K562 (cell line): ENCODE measurements around the gene TMEM108. TPM values are rescaled to one million over a fixed set of nuclear protein-coding genes. Genes with fewer than 3 reads are reported as not detected.

Experiments
- ATAC-seq: fragments of 200-7000 bp; cut with Tn5 transposase; 3 replicates; pipeline ENCODE4 v1.9.1; 2020; ENCODE audit warnings: moderate library complexity
- BruUV-seq: library from RNA; stranded (reverse); fragments of 400-500 nt; replicated peaks from 2 replicates; lab custom pipeline; 2021; lab: Mats Ljungman, UMichigan
- CTCF ChIA-PET: fragments of 300-600 bp; formaldehyde crosslinking; extraction: SDS; loops from one replicate; lab custom pipeline; 2021; ENCODE audit warnings: low intra/inter-chr PET ratio; lab: Yijun Ruan, JAX
- POLR2A ChIA-PET: fragments of 300-600, 350-650 bp; sonication (Branson Sonifier 250); formaldehyde crosslinking; extraction: SDS; loops from one replicate; lab custom pipeline; 2021; ENCODE audit warnings: antibody characterized with exemption, inconsistent platforms; lab: Yijun Ruan, JAX
- DNase-seq, 4 experiments: peaks; one replicate each; pipeline versions ENCODE4 v3.0.0 to v3.0.0-alpha.2; 2011 to 2018; ENCODE audit warnings: low spot score in 3 of 4, mixed read lengths in 3 of 4; ENCODE audit errors: extremely low read depth in 1 of 4
- FAIRE-seq: peaks from 2 replicates; lab custom pipeline; 2011; peaks lifted over from hg19 to GRCh38; lab: Jason Lieb, UNC
- H2AFZ ChIP-seq: 2 replicates; pipeline ENCODE4 v1.6.0; 2011; ENCODE audit warnings: low read depth, low read length, control low read depth, inconsistent platforms
- H3K27ac ChIP-seq: fragments of 200-600 bp; 3 replicates; pipeline ENCODE4 v1.8.0; 2011; ENCODE audit warnings: low read depth, mild to moderate bottlenecking, control low read depth, inconsistent platforms, low read length, moderate library complexity, mixed read lengths; ENCODE audit errors: extremely low read depth
- H3K27me3 ChIP-seq, 2 experiments: fragments of 300-600 bp in 1 of 2; 2 replicates in 1 of 2; 3 replicates in 1 of 2; pipeline versions ENCODE4 v1.6.0 to v1.8.0; 2011; ENCODE audit warnings: inconsistent platforms in 2 of 2, low read length in 2 of 2, mild to moderate bottlenecking in 1 of 2, mixed read lengths in 1 of 2, moderate library complexity in 1 of 2; ENCODE audit not compliant: control insufficient read depth in 2 of 2, insufficient read depth in 2 of 2
- H3K36me3 ChIP-seq: fragments of 300-600 bp; 3 replicates; pipeline ENCODE4 v1.8.0; 2011; ENCODE audit warnings: mild to moderate bottlenecking, low read length, inconsistent platforms; ENCODE audit not compliant: control insufficient read depth, insufficient read depth
- H3K4me1 ChIP-seq, 2 experiments: fragments of 200-600 bp in 1 of 2; replicated peaks in 1 of 2; 2 replicates in 1 of 2; 3 replicates in 1 of 2; pipeline versions ENCODE4 v1.5.1 to v1.8.0; 2011; ENCODE audit warnings: inconsistent platforms in 2 of 2, low read length in 2 of 2, mild to moderate bottlenecking in 1 of 2, mixed read lengths in 1 of 2, moderate library complexity in 1 of 2; ENCODE audit not compliant: control insufficient read depth in 2 of 2, insufficient read depth in 2 of 2
- H3K4me2 ChIP-seq: 2 replicates; pipeline ENCODE4 v1.6.1; 2011; ENCODE audit warnings: low read length, control low read depth, inconsistent platforms, mixed read lengths; ENCODE audit not compliant: insufficient read depth
- H3K4me3 ChIP-seq: fragments of 200-600 bp; sonication (generic), shearing (Covaris generic); 2 replicates; pipeline ENCODE4 v1.5.1; 2016; ENCODE audit warnings: control low read depth, inconsistent platforms
- H3K79me2 ChIP-seq: fragments of 200-600 bp; 3 replicates; pipeline ENCODE4 v1.8.0; 2011; ENCODE audit warnings: low read length, inconsistent platforms; ENCODE audit not compliant: control insufficient read depth, insufficient read depth
- H3K9ac ChIP-seq, 2 experiments: 2 replicates each; pipeline versions ENCODE4 v1.6.0 to v1.6.1; 2011; ENCODE audit warnings: low read depth in 2 of 2, low read length in 2 of 2, control low read depth in 1 of 2, inconsistent platforms in 1 of 2, mild to moderate bottlenecking in 1 of 2, mixed read lengths in 1 of 2; ENCODE audit not compliant: insufficient read depth in 1 of 2
- H3K9me1 ChIP-seq: one replicate; pipeline ENCODE4 v1.6.0; 2011; ENCODE audit warnings: inconsistent platforms, mild to moderate bottlenecking, low read length, moderate library complexity; ENCODE audit not compliant: control insufficient read depth, insufficient read depth
- H3K9me3 ChIP-seq: replicated peaks from 2 replicates; pipeline ENCODE4 v1.5.1; 2011; ENCODE audit warnings: low read depth, low read length, inconsistent platforms; ENCODE audit not compliant: control insufficient read depth, insufficient read depth
- H4K20me1 ChIP-seq: replicated peaks from 2 replicates; pipeline ENCODE4 v1.6.1; 2011; ENCODE audit warnings: low read length, inconsistent platforms, mixed read lengths; ENCODE audit not compliant: control insufficient read depth, insufficient read depth
- BRCA1 ChIP-seq, 2 experiments: fragments of 450-650 bp in 1 of 2; sonication (generic) in 1 of 2; formaldehyde crosslinking in 1 of 2; IDR thresholded peaks; 2 replicates each; pipeline versions ENCODE4 v1.5.0 to v1.6.1; 2017 to 2020; ENCODE audit warnings: mild to moderate bottlenecking in 1 of 2, missing genetic modification reagents in 1 of 2
- C11orf30 ChIP-seq: fragments of 450-650 bp; IDR thresholded peaks from 2 replicates; pipeline ENCODE4 v1.6.1; 2016; ENCODE audit warnings: low read depth, mild to moderate bottlenecking
- MAFF ChIP-seq: IDR thresholded peaks from 2 replicates; pipeline ENCODE4 v1.6.1; 2012; ENCODE audit warnings: low read length, improper control_type of control experiment
- MAFG ChIP-seq: fragments of 450-650 bp; conservative IDR thresholded peaks from 2 replicates; pipeline ENCODE4 v1.6.1; 2016; ENCODE audit warnings: missing genetic modification characterization, missing compliant biosample characterization
- MAFK ChIP-seq: IDR thresholded peaks from 2 replicates; pipeline ENCODE4 v1.6.1; 2011; ENCODE audit warnings: low read length, improper control_type of control experiment
- ZNF316 ChIP-seq: fragments of 450-650 bp; IDR thresholded peaks from 2 replicates; pipeline ENCODE4 v1.6.1; 2016
- WGBS: fragments of 100-300 bp; shearing (Covaris generic); methylation state at CpG from one replicate; pipeline ENCODE4 v1.1.6; 2016; ENCODE audit warnings: low coverage, mixed read lengths; ENCODE audit not compliant: insufficient coverage; ENCODE audit errors: missing lambda C conversion rate; 5-methylcytosine and 5-hydroxymethylcytosine counted together
- in situ Hi-C: fragments of 300-500 bp; cut with MboI; formaldehyde crosslinking; loops from 4 replicates; pipeline ENCODE4 v1.15.0; 2018; ENCODE audit warnings: inconsistent platforms, mixed read lengths
- intact Hi-C: fragments of 100-400 bp; cut with micrococcal nuclease; formaldehyde crosslinking; loops from 2 replicates; pipeline ENCODE4 v1.14.2; 2022
- polyA plus RNA-seq, 8 experiments: library from polyadenylated mRNA; depleted of rRNA in 4 of 8; stranded (reverse) in 5 of 8; unstranded in 3 of 8; fragments of >200 nt; fragmentation: Nextera tagmentation in 2 of 8; fragmentation: Illumina TruSeq in 1 of 8; extraction: Ambion mirVana in 2 of 8; extraction: Trizol in 1 of 8; gene quantifications; 2 replicates each; pipeline versions ENCODE4 v1.2.1 to v1.2.3, GENCODE V29; 2011 to 2014; ENCODE audit warnings: inconsistent platforms in 1 of 8, missing spikeins in 1 of 8
- total RNA-seq, 7 experiments: library from RNA; depleted of rRNA in 6 of 7; stranded (reverse); fragments of >200 nt in 6 of 7; fragmentation: Illumina TruSeq in 2 of 7; extraction: Trizol in 2 of 7; gene quantifications; 2 replicates each; pipeline versions ENCODE4 v1.2.1 to v1.2.3, GENCODE V29; 2011 to 2021; ENCODE audit warnings: low replicate concordance in 1 of 7
- TF ChIP-seq, protein P1 (sequence below): fragments of 250-450 bp; sonication (Bioruptor Pico); IDR thresholded peaks from 2 replicates; pipeline ENCODE4 v1.5.1; 2021; ENCODE audit warnings: mild to moderate bottlenecking

TMEM108 gene
- total and polyA plus RNA-seq, 9 of the 15 experiments (the other 6 are each of a cell fraction or from before 2014, with no cell fraction given), result 0.65 to 11.1 (median 3.4) TPM

DNA sequence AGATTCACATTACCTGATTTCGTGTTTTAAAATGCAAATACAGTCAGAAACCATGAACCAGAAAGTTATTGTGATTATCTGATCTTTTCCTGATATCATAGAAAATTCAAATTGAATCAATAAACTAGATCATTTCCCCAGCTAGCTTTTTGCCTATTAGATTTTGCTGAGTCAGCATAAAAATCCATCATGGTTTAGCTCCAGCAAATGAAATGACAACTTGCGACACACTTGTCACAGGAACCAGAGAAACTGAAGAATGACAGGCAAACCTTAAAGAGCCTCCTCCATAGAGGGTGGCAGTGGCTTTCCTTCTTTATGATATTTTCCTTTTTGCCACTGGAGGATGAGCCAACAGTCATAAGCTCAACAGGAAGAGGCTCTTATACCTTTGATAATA, 30.6 kb upstream of the TMEM108 start:
- DNase-seq (no peak), FAIRE-seq (no peak)
- H3K27ac ChIP-seq, result no peak overlapping the region
- ChIA-PET POLR2A (interaction anchor here (0.9 kb wide), 1 partner anchor 15 kb away, joined by 3 read pairs; no protein-coding TSS in a partner anchor), CTCF (no interaction called here)
- H3K27me3 ChIP-seq, result no peaks in the 10 kb centered on the region
- no peaks in the 10 kb centered on the region for H3K9me1 ChIP-seq
- no peak overlapping the region for H3K4me2 ChIP-seq
- TF ChIP-seq ZNF316, result peak; percentile 99
- TF ChIP-seq C11orf30, result peak; percentile 98
- peak; percentile 100 for TF ChIP-seq MAFF
- peak; percentile 98 for TF ChIP-seq MAFG (tag)
- peak; percentile 100 for TF ChIP-seq MAFK
- no peak for TF ChIP-seq BRCA1 (IDR thresholded peaks at IDR 0.05)
- TF ChIP-seq BRCA1 (CRISPR knock-in tag; IDR thresholded peaks at IDR 0.05), result no peak
- TF ChIP-seq, protein P1, sequence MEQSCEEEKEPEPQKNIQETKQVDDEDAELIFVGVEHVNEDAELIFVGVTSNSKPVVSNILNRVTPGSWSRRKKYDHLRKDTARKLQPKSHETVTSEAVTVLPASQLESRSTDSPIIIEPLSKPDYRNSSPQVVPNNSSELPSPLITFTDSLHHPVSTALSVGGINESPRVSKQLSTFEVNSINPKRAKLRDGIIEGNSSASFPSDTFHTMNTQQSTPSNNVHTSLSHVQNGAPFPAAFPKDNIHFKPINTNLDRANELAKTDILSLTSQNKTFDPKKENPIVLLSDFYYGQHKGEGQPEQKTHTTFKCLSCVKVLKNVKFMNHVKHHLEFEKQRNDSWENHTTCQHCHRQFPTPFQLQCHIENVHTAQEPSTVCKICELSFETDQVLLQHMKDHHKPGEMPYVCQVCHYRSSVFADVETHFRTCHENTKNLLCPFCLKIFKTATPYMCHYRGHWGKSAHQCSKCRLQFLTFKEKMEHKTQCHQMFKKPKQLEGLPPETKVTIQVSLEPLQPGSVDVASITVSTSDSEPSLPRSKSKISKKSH (CRISPR knock-in tag), result no peak
- TF ChIP-seq, all 486 proteins: peak for 5
- Histone ChIP-seq H3K9me3 (no peaks in the 10 kb centered on the region), H3K79me2 (no peaks in the 10 kb centered on the region), H3K4me3 (no peak overlapping the region), H3K9ac (no peak overlapping the region), H3K36me3 (no peaks in the 10 kb centered on the region), H3K4me1 (no peaks in the 10 kb centered on the region), H4K20me1 (no peaks in the 10 kb centered on the region), H2AFZ (no peak overlapping the region)
- in situ Hi-C loops, result no loop called here
- ATAC-seq, result no peak
- intact Hi-C loops, result no loop called here
- BruUV-seq, result no TSS peak
- WGBS, result 5% methylated on average over 2 of the region's 2 CpGs
